GM21367 (cell line): ENCODE measurements around the gene LMX1A.

Source experiments
- ATAC-seq: cut with Tn5 transposase; IDR thresholded peaks from one replicate; pipeline ENCODE4 v1.9.1; 2021; ENCODE audit not compliant: unreplicated experiment

LMX1A gene

GRCh38 chr1:165328136-165328535 lies 28.4 kb downstream of the LMX1A start:
- ATAC-seq, result no peak

- no peak for ATAC-seq
Observed at GRCh38 chr1:165327538-165327937, 29.0 kb downstream of the LMX1A start.

- ATAC-seq, result no peak
Observed at GRCh38 chr1:165325460-165326203, 30.9 kb downstream of the LMX1A start.

GRCh38 chr1:165324050-165324449 lies 32.5 kb downstream of the LMX1A start:
- ATAC-seq, result no peak

DNA sequence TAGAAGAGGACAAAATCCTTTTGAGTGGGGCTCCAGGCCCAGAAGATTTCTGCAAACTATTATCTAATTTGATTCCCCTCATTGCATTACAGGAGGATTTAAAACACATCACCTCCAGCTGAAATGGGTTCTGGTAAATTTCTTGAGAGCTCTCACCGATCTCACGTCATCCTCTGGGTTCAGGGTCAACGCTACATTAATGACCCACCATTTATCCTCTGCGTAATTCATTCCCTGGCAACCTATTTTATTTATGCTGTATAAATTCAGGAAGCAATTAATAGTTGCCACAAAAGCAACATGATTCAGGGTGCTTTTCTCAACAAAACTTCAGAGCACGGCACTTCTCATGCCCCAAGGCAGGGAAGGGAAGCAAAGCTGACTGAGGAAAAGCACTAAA lies 38.9 kb downstream of the LMX1A start:
- no peak for ATAC-seq

GRCh38 chr1:165316153-165316772 lies 40.3 kb downstream of the LMX1A start:
- no peak for ATAC-seq

DNA sequence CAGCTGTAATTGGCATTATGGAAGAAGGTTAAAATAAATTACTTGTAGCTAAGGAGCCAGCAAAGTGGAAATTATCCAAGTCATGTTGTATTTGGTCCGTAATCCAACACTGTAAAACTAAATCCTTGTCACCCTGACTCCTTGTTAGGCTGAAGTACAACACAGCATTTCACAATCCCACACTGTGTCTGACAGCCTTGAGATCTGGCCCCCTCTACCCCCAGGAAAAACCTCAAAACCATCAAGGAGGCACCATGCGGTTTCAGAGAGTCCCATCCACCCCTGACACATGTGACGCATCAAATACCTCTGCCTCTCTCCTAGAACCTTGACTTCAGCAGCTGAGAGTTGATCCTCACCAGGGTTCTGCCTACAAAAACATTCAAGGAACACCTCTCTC lies 41.0 kb downstream of the LMX1A start:
- ATAC-seq, result no peak

DNA sequence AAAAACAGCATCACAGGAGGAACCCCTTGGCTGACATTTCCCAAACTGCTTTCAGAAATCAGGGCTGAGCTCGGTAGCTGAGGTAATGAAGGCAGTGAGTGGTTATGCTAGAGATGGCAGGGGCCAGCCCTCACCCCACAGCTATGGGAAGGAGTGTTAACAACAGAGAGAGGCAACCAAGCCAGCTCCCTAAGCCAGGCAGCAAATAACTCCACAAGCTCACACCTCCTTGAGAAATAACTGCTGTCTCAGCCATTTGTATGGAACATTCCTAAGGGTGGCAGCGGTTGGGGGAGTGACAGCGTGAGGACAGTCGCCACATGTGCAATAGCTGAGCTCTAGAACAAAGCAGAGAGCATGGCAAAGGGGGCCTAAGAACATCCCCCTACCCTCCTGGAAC lies 42.6 kb downstream of the LMX1A start:
- no peak for ATAC-seq

DNA sequence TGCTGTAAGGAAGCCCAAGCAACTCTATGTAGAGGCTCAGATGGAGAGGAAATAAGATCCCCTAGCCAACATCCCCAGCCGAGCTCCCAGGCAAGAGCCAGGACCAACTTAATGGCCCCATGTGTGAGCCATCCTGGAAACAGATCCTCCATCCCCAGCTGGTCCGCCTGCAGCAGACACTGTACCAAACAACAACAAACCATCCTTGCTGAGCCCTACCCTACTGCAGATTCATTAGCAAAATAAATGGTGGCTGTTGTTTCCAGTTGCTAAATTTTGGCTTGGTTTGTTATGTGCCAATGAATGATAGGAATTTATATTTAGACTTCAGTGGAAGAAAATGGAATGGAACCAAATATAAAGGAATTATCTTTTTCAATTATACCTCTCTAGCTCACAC lies 43.9 kb downstream of the LMX1A start:
- ATAC-seq, result no peak

GRCh38 chr1:165306543-165307434 lies 49.7 kb downstream of the LMX1A start:
- ATAC-seq, result no peak

DNA sequence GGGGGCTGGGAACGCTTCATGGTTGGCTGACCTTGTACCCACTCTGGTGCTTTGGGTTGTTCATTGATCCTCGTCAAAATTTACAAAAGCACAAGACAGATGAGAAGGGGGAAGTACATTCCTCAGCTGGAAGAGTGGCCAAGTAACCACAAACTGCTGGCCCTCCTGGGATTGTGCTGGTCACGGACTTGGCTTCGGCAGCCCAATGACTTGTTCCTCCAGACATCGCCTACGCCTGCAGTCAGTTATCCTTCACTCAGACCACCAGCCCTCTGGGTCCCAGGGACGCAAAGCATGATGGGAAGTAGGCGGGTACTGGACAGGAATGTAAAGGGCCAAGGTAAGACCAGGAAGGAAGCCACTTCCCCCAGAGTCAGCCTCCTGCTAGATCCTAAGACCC lies 53.1 kb downstream of the LMX1A start:
- no peak for ATAC-seq

DNA sequence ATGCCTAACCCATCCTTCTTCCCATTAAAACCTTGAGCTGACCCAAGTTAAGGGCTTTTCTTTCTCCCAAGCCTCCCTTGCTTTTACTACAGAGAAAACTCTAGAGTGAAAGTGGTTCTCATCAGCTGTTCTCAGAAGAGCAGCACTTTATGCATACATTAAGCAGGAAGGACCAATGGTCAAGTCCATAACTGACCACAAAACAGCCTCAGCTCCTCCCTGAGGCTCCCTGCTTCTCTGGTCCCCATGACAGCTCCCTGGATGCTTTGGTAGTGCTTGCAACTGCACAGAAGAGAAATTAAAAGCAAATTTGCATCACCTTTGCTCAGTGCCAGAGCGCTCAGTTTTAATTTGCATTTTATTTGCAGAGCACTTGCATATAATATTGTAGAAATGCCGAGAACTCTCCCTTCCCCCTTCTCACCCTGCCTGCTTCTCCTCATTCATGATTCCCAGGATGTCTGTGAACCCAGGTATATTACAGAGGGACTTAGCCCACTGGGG lies 56.1 kb downstream of the LMX1A start:
- ATAC-seq, result no peak

DNA sequence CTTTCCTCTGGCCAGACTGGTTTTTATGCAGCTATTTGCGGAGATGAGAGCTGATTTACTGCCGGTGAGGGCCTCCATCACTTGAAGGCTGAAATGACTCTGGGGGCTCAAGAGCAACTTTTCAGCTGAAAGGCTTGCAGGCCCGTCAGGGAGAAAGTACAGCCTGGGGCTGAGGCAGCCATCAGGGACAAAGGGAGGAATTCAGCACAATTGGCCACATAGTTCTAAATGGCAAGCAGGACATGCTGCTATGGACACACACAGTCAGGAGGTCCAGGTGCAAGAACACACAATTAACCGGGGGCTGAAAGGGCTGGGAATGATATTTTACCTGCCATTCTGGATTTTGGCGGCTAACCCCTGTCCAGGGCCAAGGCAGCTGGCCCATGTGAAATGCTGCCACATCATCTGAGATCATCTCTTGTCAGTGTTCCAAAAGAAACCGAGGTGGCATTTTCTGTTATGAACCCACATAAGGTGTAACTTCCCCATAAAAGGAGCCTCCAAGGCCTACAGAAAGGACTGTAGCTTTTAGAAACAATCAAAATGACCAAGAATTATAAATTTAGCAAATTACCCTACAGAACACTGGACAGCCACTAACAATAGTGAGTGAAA lies 58.2 kb downstream of the LMX1A start:
- ATAC-seq, result no peak

GRCh38 chr1:165296205-165296604 lies 60.3 kb downstream of the LMX1A start:
- no peak for ATAC-seq

GRCh38 chr1:165290148-165290547 lies 66.4 kb downstream of the LMX1A start:
- ATAC-seq, result no peak

DNA sequence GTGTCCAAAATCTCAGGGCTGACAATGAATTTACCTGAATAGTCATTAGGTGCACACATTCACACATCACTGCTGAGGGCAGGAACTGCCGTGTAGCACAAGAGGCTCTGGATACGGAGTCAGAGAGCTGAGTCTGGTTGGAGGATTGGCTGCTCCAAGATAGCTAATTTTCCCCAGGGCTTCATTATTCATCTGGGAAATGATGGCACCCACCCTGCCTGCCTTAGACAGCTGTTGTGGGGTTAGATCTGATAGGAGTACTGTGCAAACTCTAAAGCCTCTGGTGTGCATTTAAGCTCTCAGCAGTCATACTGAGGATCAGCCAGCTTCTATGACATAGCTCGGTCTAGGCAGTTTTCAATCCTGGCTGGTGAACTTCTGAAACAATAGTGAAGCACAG lies 67.0 kb downstream of the LMX1A start:
- no peak for ATAC-seq

DNA sequence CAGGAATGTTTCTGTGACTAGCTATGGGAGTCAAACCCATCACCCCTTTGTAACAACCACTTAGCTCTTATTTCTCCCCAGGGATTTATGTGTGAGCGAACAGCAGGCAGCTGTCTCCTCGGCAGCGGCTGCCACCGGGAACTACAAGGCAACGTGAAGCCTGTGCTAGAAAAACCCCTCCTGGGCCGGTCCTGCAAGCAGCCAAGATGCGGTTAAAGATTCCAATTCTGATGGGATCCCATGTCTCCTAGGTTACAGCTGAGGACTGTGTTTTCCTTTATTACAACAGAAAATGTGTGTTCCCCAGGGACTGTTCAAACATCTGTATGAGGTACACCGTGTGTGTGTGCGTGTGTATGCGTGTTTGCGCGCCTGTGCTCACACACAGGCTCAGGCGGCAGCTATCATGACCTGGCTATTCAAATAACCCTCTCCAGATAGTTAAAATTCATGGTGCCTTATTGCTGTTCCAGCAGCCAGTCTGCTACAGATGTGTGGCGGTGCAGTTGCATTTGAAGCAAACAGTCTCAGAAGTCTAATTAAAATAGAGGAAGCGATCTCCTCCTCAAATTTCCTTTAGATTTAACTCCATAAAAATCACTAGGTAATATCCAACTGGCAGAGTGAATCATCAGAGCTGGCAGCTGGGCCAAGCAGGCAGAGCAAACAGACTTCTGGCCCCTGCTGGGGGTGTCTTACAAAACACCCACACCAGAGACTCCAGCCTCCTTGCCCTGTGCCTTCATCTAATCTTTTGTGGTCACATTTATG lies 68.0 kb downstream of the LMX1A start:
- no peak for ATAC-seq

GRCh38 chr1:165287781-165288180 lies 68.7 kb downstream of the LMX1A start:
- no peak for ATAC-seq

GRCh38 chr1:165287329-165287728 lies 69.2 kb downstream of the LMX1A start:
- no peak for ATAC-seq

- no peak for ATAC-seq
Observed at GRCh38 chr1:165284454-165284853, 72.1 kb downstream of the LMX1A start.
